Fibroblast of villous mesenchyme (primary cell): ENCODE measurements around the gene B4GALT5. TPM values are rescaled to one million over a fixed set of nuclear protein-coding genes. Genes with fewer than 3 reads are reported as not detected.
A peak's percentile ranks its signal among the peaks of the same experiment; 100 is the strongest.

ENCODE experiments used
- DNase-seq: peaks from one replicate; pipeline ENCODE4 v3.0.0-alpha.2; 2010; ENCODE audit warnings: low read depth
- H3K4me3 ChIP-seq: 2 replicates; pipeline ENCODE4 v1.5.1; 2011; ENCODE audit warnings: low read depth, mild to moderate bottlenecking, low read length
- CTCF ChIP-seq: IDR thresholded peaks from 2 replicates; pipeline ENCODE4 v1.5.1; 2012; ENCODE audit warnings: low read depth, mild to moderate bottlenecking, low read length; ENCODE audit not compliant: insufficient read depth
- total RNA-seq: library from RNA; depleted of rRNA; stranded (reverse); fragments of >200 nt; gene quantifications from 2 replicates; pipeline ENCODE4 v1.2.3, GENCODE V29; 2012

B4GALT5 gene
- total RNA-seq, 1 donor: 33.7 TPM

GRCh38 chr20:49634116-49634515, 79.6 kb downstream of the B4GALT5 start:
- H3K4me3 ChIP-seq: no peak overlapping the region
- TF ChIP-seq CTCF: no peak
- DNase-seq: no peak

- no peak overlapping the region for H3K4me3 ChIP-seq
- TF ChIP-seq CTCF: no peak
- no peak for DNase-seq
Measured at GRCh38 chr20:49633643-49634042, 80.0 kb downstream of the B4GALT5 start.

GRCh38 chr20:49633023-49633422, 80.7 kb downstream of the B4GALT5 start:
- no peak for TF ChIP-seq CTCF
- DNase-seq: no peak
- no peak overlapping the region for H3K4me3 ChIP-seq

- no peak for DNase-seq
- no peak overlapping the region for H3K4me3 ChIP-seq
- TF ChIP-seq CTCF: no peak
Measured at GRCh38 chr20:49631856-49632418, 81.7 kb downstream of the B4GALT5 start.

GRCh38 chr20:49631061-49631716, 82.5 kb downstream of the B4GALT5 start:
- peak; percentile 45 for DNase-seq
- TF ChIP-seq CTCF: no peak

GRCh38 chr20:49630396-49630951, 83.2 kb downstream of the B4GALT5 start:
- no peak for DNase-seq
- TF ChIP-seq CTCF: no peak
- H3K4me3 ChIP-seq: no peak overlapping the region

More at GRCh38 chr20:49631061-49631716, 82.5 kb downstream of the B4GALT5 start:
- no peak overlapping the region for H3K4me3 ChIP-seq
